HPDE6-E6E7 (cell line): ENCODE data around the gene CDKAL1.
"Not testable (repeated sequence)": the region's sequence is repeated elsewhere in the genome, so short reads cannot be mapped to it uniquely, and the experiment has no call there.

Source experiments
- DNase-seq: peaks from one replicate; pipeline ENCODE4 v3.0.0; 2011; ENCODE audit warnings: missing footprints; ENCODE audit errors: extremely low spot score

CDKAL1 gene

GRCh38 chr6:20590476-20590875 is 56.2 kb downstream of the CDKAL1 start:
- not testable (repeated sequence) for DNase-seq

DNA sequence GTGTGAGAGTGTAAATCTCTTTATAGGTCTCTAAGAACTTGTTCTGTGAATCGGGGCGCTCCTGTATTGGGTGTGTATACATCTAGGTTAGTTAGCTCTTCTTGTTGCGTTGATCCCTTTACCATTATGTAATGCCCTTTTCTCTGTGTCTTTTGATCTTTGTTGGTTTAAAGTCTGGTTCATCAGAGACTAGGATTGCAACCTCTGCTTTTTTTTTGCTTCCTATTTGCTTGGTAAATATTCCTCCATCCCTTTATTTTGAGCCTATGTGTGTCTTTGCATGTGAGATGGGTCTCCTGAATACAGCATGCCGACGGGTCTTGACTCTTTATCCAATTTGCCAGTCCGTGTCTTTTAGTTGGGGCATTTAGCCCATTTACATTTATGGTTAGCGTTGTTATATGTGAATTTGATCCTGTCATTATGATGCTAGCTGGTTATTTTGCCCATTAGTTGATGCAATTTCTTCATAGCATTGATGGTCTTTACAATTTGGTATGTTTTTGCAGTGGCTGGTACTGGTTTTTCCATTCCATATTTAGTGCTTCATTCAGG is 60.1 kb downstream of the CDKAL1 start:
- not testable (repeated sequence) for DNase-seq

GRCh38 chr6:20599302-20600051 is 65.2 kb downstream of the CDKAL1 start:
- DNase-seq = no peak

GRCh38 chr6:20600831-20601230 is 66.6 kb downstream of the CDKAL1 start:
- no peak for DNase-seq

- DNase-seq = no peak
Observed at GRCh38 chr6:20604159-20604558, 69.9 kb downstream of the CDKAL1 start.

DNA sequence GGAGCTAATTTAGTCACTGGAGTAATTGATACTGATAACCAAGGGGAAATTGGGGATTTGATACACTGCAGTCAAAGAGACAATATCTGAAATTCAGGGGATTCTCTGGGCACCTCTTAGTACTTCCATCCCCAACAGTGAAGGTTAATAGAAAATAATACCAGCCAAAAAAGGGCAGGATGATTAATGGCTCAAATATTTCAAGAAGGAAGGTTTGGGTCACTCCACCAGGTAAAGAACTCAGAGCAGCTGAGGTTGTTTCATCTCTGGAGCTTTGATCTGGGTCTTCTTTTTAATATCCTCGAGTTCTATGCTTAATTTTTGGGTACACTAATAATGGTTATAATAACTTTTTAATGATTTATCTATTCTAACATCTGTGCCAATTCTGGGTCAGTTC is 70.8 kb downstream of the CDKAL1 start:
- no peak for DNase-seq

DNA sequence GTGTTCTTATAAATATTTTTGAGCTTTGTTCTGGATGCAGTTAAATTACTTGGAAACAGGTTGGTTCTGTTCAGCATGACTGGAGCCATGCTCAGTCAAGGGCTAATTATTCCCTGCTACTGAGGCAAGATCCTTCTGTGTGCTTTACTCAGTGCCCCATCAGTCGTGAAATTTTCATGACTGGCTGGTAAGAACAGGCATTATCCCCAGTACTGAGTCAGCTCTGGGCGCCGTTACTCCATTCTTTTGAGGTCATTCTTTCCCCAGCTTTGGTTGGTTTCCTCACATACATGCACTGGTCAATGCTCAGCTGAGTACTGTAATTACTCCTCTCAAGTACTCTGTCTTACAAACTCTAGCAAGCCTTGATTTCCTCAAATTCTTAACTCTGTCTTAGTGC is 71.3 kb downstream of the CDKAL1 start:
- DNase-seq = no peak

DNA sequence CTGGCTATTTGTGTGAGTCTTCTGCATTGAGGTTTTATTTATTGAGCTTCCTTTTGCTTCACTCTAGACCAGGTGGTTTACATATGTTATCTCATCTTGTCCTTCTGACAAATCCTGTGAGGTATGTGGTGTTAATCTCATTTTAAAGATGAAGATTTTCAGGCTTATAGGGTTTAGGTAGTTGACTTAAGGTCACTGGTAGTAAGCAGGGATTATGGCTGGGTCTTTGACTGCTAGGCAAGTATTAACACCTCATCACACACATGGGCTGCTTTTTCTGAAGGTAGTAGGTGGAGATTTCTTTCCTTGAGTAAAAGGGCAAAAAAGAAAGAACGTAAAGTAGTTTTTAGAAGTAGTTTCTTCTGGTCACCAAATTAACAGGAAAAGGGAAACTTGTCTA is 72.6 kb downstream of the CDKAL1 start:
- DNase-seq = no peak

DNA sequence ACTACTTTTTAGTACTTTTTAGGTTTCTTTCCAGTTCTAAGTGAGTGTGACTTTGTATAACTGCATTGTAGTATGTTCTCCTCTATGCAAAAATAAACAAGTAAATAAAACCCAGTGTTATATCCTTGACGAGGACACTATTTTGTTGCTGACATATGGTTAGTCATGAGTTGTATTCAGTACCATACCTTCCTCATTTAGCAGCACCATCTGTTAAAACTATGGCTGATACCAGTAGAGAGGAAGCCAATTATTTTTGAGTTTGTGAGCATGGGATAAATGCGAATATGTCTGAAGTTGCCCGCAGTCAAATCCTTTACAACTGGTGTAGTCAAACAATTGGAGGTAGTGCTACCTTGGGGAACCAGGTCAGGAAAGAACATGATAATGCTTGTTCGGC is 74.1 kb downstream of the CDKAL1 start:
- no peak for DNase-seq

- no peak for DNase-seq
Observed at GRCh38 chr6:20608905-20609304, 74.6 kb downstream of the CDKAL1 start.

- DNase-seq = not testable (repeated sequence)
Observed at GRCh38 chr6:20609924-20610323, 75.7 kb downstream of the CDKAL1 start.

DNA sequence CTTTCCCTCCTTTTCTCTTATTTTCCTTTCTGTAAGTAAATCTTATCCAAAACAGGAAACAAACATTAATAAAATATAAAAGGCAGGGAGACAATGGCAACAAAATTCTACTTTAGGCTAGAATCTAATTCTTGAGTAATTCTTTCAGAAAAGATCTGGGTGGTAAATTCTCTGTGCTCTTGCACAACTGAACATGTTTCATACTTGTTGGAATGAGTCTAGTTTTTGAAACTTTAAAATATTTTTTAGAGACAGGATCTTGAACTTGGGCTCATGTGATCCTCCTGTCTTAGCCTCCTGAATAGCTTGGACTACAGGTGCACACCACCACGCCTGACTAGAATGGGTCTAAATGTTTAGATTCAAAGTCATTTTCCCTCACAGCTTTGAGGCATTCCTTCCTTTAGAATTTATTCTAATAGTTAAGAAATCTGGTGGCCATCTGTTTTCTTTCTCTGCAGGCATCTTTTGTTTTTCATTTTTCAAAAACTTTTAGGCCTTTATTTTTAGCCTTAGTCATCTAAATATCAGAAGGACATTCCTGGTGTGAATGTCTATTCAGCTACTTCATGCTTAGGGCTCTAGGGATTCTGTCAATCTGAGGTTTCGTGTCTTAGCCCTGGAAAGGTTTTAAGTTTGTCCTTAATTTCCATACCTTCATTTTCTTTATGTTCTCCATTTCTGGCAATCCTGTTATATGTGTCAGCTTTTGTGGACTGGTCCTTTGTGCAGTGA is 76.5 kb downstream of the CDKAL1 start:
- no peak for DNase-seq

DNA sequence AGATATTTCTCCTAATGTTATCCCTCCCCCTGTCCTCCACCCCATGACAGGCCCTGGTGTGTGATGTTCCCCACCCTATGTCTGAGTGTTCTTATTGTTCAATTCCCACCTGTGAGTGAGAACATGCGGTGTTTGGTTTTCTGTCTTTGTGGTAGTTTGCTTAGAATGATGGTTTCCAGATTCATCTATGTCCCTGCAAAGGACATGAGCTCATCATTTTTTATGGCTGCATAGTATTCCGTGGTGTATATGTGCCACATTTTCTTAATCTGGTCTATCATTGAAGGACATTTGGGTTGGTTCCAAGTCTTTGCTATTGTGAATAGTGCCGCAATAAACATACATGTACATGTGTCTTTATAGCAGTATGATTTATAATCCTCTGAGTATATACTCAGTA is 83.3 kb downstream of the CDKAL1 start:
- not testable (repeated sequence) for DNase-seq

DNA sequence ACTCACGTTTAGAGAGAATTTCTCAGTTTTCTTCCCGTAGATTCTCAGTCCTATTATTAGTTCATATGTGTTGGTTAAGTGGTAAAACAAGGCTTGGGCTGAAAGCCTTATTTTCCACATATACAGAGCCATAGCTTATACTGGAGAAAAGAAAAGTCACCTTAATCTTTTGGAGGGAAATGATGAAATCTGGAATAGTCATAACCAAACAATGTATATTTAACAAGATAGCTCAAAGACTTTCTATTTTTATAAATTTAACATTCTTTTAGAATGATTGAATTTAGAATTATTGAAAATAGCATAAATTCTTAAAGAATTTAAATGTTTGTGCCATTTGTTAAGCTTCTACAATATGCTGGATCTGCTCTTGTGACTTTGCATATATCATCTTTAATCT is 85.8 kb downstream of the CDKAL1 start:
- DNase-seq = no peak

GRCh38 chr6:20623761-20624160 is 89.5 kb downstream of the CDKAL1 start:
- DNase-seq = no peak

GRCh38 chr6:20626165-20626564 is 91.9 kb downstream of the CDKAL1 start:
- no peak for DNase-seq

DNA sequence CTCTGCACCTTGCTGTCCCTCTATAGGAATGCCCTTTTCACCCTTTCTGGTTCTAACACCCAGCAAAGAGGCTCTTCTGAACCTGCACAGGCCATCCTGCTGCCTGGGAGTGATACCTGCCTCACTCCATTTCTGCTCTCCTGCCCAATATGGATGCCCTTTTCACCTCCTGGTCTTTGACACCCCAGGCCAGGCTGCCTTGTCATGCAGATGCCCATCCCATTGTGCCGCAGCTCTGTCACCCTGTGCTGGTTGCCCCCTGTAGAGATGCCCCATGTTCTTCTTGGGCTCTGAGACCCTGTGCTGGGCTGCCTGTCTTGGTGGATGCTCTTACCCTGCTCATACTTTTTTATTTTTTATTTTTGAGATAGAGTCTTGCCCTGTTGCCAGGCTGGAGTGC is 95.3 kb downstream of the CDKAL1 start:
- DNase-seq = no peak

DNA sequence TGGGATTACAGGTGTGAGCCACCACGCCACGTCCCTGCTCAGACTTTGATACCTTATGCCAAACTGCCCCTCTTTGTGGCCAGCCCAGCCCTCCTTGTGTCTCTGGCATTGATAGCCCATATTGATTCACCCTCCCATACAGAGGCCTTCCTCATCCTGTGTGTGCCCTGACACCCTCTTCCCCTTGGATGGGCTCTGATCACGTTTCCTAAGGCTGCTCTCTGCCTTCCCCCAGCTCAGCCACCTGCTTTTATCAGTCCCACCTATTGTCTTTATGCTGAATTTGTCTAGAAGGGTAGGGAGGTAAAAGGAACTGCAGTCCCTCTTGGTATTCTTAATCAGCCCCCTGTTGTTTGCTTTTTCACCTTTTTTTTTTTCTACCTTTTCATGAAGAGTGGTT is 95.9 kb downstream of the CDKAL1 start:
- DNase-seq = no peak

- DNase-seq = no peak
Observed at GRCh38 chr6:20630617-20631548, 96.6 kb downstream of the CDKAL1 start.

- no peak for DNase-seq
Observed at GRCh38 chr6:20631549-20631924, 97.3 kb downstream of the CDKAL1 start.

- no peak for DNase-seq
Observed at GRCh38 chr6:20632696-20633095, 98.4 kb downstream of the CDKAL1 start.
